Right ventricle myocardium inferior (tissue), 1 donor: Measurements from ENCODE around the gene CCDC88B. TPM values are rescaled to one million over a fixed set of nuclear protein-coding genes. Genes with fewer than 3 reads are reported as not detected.
A peak's percentile ranks its signal among the peaks of the same experiment; 100 is the strongest.

Source experiments
- ATAC-seq: fragments of 200-7000 bp; cut with Tn5 transposase; one replicate; pipeline ENCODE4 v1.9.1; 2020; ENCODE audit warnings: mild to moderate bottlenecking, moderate library complexity
- DNase-seq: peaks from one replicate; pipeline ENCODE4 v3.0.0; 2021; ENCODE audit errors: missing footprints
- intact Hi-C: fragments of 100-400 bp; cut with DNase I; formaldehyde crosslinking; loops from one replicate; pipeline ENCODE4 v1.11.0; 2022
- total RNA-seq: library from RNA; stranded (reverse); fragmentation: NEBNext Ultra II Directional; extraction: Animal tissue kit (Norgen Biotek cat#: 25700); gene quantifications from one replicate; pipeline ENCODE4 v1.2.1, GENCODE V29; 2021
- donor health status: DM: no; HTN: yes; CAD: no; lungs with severe emphysema.

CCDC88B gene
- total RNA-seq, 1 donor from 2014 or later: 7.7 TPM

DNA sequence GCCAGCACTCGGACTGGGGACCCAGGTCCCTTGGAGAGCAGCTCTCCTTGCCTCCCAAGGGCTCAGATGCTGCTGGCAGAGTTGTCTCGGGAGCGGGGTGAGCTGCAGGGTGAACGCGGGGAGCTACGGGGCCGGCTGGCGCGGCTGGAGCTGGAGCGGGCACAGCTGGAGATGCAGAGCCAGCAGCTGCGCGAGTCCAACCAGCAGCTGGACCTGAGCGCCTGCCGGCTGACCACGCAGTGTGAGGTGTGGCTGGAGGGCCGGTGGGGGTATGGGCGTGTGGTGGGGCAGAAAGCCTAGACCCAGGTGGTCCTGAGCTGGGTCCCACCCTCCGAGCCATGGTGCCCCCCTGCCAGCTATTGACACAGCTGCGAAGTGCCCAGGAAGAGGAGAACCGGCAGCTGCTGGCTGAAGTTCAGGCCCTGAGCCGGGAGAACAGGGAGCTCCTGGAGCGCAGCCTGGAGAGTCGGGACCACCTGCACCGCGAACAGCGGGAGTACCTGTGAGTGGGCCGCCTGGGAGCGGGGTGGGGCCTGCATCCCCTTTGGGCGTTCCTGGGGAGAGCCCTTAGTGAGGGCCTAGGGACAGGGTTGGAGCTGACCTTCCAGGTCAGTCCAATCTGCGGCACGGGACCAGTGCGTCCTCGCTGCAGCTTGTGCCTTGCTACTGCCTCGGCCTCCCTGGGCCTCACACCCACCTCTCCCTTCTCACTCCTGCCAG lies 13.2 kb downstream of the CCDC88B start:
- no peak for DNase-seq
- intact Hi-C loops: no loop called here
- no peak for ATAC-seq

GRCh38 chr11:64353715-64354506 lies 13.9 kb downstream of the CCDC88B start:
- ATAC-seq: no peak
- no peak for DNase-seq
- intact Hi-C loops: no loop called here

DNA sequence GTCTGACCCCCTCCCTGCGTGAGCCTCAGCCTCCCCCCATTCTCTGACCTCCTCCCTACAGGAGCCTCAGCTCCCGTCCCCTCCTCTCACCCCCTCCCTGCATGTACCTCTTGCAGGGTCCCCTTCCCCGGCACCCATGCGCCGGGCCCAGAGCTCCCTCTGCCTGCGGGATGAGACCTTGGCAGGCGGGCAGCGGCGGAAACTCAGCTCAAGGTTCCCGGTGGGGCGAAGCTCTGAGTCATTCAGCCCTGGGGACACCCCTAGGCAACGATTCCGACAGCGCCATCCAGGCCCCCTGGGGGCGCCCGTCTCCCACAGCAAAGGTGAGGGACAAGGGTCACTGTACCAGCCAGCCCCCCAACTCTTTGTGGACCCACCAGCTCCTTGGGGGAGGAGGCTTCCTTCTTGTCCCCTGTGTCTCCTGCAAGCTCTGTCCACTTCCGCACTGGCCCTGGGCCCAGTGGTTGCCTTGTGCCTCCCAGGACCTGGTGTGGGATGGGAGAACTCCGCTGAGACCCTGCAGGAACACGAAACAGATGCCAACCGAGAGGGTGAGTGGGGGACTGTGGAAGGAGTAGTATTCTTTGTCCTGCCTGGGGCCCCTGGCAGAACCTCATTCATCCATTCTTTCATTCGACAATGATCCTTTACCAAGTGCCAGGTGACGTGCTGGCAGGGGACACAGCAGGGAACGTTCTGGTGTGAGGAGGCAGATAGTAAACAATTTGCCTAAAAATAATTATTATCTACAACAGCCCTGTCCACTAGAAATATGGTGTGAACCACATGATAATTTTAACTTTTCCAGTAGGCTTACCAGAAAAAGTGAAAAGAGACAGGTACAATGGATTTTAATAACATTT lies 15.3 kb downstream of the CCDC88B start:
- peak; percentile 54 for ATAC-seq
- intact Hi-C loops: loop anchor here (1.0 kb wide), 2 partner anchors 37 to 50 kb away; partner anchors contain the start of genes ESRRA and PRDX5
- peak; percentile 89 for DNase-seq

GRCh38 chr11:64356498-64357411 lies 16.8 kb downstream of the CCDC88B start:
- ATAC-seq (no peak), DNase-seq (no peak)
- intact Hi-C loops: no loop called here

GRCh38 chr11:64357446-64357845 lies 17.4 kb downstream of the CCDC88B start:
- intact Hi-C loops: no loop called here
- ATAC-seq (no peak), DNase-seq (no peak)

DNA sequence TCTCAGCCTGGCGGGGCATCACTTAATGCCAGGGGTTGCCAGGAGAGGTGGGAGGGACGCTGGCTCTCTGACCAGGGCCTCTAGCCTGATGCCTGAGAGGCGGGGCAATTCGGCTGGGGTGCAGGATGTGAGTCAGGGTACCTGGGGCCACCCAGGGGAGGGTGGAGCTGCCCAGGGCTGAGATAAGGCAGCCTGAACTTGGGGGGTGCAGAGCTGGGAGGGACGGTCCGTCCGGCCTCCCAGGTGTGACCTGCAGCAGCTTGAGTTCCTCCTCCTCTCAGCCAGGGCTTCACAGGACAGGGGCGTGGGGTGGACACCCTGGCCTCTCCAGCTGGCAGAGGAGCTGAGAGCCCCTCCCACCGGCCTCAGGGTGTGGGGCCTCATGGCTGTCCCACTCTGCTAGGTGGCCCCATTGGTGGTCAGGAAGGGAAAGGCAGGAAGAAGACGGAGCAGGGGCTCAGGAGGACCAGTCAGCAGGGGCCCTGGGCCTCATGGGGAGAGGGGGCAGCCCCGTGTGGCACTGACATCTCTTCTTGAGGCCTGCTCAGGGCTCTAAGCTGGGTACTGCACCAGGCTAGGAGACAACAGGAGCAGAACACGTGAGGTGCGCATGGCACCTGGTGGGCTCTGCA lies 18.0 kb downstream of the CCDC88B start:
- ATAC-seq (no peak), DNase-seq (no peak)
- intact Hi-C loops: no loop called here

DNA sequence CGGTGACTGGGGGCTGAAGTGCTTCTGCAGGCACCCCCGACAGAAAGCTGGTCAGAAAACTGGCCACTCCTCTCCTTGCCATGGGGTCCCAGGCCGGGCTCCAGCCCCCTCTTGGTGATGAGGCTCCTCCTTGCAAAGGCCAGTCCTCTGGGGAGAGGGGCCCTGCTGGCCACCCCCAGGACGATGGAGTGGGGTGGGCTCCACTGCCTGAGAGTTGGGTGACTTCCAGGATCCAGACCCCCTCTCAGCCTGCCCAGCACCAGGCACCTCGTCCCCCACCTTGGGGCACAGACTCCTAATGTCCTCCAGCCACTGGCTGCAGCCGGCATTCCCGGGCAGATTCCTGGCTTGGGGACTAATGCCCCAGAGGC lies 18.5 kb downstream of the CCDC88B start:
- DNase-seq (no peak), ATAC-seq (no peak)
- intact Hi-C loops: no loop called here

DNA sequence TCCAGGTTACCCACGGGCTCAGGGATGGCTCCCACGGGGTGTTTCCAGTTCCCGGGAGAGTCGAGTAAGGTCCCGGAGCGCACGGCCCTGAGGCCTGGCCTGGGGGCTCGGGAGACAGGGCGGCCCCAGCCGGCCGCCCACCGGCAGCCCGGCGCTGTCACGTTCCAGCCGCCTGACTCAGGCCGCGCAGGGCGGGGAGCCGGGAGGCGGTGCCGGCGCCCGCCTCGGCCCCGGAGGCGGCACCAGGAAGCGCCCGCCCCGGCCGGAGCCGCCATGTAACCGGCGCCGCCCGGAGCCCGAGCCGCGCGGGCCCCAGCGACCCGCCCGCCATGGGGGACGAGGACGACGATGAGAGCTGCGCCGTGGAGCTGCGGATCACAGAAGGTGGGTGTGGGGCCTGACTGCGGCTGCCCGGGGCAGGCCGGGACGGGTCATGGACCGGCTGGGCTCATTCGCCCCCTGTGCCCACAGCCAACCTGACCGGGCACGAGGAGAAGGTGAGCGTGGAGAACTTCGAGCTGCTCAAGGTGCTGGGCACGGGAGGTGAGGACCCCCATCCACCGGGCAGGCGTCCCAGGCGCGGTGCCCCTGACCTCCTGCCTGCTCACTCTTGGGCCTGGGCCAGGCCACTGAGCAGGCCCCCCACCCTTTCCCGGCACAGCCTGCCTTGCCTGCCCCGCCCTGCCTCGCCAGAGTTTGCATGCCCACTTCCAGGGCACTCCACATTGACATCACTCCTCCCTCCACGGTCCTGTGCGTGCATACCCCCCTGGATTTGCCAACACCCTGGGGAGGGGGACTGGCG lies 19.1 kb downstream of the CCDC88B start, which contains the start of gene RPS6KA4:
RPS6KA4 (plus strand) TSS at position 256 of the 805 bp plus-strand sequence; CDS start at position 330, 74 bp downstream.
- ATAC-seq: peak; percentile 83
- peak; percentile 75 for DNase-seq
- intact Hi-C loops: no loop called here

DNA sequence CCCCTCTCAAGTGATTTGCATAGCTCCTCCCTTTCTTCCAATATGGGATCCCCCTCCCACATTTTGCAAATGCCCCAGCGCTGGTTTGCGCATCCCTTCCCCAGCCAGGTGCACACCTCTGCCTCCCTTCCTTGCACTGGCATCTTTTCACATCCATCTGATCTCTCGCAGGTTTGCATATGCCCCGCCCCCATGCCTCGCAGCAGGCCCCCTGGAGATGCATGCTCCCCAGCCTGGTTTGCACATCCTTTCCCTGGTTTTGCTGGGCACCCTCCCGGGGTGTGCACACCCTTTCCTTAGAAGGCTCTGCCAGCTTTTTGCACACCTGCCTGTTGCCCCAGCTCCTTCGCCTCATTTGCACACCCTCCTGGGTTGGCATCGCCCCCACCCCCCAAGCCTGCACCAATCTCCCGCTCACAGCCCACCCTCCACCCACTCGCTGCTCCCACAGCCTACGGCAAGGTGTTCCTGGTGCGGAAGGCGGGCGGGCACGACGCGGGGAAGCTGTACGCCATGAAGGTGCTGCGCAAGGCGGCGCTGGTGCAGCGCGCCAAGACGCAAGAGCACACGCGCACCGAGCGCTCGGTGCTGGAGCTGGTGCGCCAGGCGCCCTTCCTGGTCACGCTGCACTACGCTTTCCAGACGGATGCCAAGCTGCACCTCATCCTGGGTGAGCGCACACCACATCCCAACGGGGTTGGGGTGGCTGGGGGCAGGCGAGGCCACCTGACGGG lies 19.9 kb downstream of the CCDC88B start:
- intact Hi-C loops: no loop called here
- ATAC-seq (no peak), DNase-seq (no peak)

DNA sequence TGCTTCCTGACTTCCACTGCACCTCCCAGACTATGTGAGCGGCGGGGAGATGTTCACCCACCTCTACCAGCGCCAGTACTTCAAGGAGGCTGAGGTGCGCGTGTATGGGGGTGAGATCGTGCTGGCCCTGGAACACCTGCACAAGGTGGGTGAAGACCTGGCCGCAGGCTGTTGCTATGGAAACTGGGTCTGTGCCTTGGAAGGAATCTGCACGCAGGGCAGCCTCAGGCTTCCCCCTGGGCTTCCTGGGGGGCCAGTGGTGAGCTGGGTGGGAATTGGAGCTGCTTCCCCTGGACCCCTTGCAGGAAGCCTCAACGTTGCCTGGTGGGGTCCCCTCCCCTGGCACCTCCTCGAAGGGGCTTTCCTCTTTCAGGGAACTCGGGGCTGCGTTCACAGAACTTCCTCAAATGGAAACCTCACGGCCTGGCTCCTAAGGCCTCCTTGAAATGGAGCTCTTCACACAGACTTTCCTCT lies 20.5 kb downstream of the CCDC88B start:
- ATAC-seq: no peak
- intact Hi-C loops: no loop called here
- no peak for DNase-seq

- intact Hi-C loops: no loop called here
- ATAC-seq (no peak), DNase-seq (no peak)
Measured at GRCh38 chr11:64361659-64362058, 21.7 kb downstream of the CCDC88B start.

GRCh38 chr11:64362339-64362738 lies 22.3 kb downstream of the CCDC88B start:
- ATAC-seq (no peak), DNase-seq (no peak)
- intact Hi-C loops: no loop called here

DNA sequence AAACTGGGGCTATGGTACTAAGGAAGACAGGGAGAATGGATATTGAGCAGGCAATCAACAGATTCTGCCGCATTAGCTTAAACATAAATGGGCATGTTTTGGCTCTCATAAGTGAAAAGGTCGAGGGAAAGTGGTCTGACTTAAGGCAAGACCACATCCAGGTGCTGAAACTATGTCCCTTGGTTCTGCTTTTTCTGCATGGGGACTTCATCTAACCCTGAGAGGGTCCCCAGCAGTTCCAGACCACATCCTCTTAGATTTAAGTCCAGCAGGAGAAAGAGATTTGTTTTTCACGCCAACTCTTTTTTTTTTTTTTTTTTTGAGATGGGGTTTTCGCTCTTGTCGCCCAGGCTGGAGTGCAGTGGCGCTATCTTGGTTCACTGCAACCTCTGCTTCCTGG lies 24.4 kb downstream of the CCDC88B start:
- DNase-seq (no peak), ATAC-seq (no peak)
- intact Hi-C loops: no loop called here

DNA sequence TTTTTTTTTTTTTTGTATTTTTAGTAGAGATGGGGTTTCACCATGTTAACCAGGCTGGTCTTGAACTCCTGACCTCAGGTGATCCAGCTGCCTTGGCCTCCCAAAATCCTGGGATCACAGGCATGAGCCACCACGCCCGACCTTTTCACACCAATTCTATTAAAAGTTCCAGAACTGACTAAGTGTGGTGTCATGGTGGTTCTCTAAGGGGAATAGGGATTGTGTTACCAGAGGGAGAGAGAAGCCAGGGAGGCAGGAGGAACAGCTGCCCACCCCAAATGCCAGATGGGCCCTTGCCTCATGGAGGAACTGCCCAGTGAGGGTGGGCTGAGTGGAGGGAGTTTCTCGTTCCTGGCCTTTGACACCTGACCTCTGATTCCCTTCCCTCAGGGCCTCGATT lies 24.9 kb downstream of the CCDC88B start:
- no peak for DNase-seq
- intact Hi-C loops: no loop called here
- no peak for ATAC-seq

DNA sequence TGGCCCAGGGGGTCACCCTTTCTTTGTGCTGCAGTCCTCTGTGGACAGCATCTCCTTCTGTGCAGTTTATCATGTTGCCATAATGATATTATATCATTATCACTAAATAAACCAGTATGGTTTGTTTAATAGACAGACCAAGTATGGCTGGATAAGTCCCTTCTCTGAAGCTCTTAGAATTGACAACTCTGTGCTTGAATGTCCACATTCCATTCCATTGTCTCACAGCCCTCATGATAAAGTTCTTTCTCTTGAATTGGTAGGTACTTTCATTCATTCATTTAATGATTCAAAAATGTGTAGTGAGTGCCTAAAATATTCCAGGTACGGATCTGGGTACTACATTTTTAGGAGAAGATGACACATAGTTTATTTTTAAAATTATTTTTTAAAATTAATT lies 26.7 kb downstream of the CCDC88B start:
- intact Hi-C loops: no loop called here
- no peak for DNase-seq
- no peak for ATAC-seq

DNA sequence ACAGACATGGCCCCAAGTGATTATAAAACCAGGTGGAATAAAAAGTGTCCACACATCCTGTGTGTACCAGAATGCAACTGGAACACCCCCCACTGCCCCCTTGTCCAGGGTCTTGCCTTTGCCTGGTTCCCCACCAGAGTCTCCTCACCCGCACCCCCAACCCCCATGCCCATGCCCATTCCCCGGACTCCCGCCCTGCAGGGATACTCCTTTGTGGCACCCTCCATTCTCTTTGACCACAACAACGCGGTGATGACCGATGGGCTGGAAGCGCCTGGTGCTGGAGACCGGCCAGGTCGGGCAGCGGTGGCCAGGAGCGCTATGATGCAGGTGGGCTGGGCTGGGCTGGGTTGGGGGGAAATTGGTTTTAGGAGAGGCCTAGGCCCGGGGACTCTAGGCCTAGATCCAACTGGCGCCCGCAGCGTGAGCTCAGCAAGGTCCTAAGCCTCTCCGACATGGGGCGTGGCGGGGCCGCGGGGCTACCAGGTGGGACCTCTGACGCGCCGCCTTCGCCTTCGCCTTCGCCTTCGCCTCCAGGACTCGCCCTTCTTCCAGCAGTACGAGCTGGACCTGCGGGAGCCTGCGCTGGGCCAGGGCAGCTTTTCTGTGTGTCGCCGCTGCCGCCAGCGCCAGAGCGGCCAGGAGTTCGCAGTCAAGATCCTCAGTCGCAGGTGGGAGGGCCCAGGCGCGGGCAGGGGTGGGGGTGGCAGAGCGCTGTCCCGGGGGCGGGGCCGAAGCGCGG lies 28.1 kb downstream of the CCDC88B start:
- ATAC-seq: no peak
- intact Hi-C loops: no loop called here

More for the DNA sequence above, 28.1 kb downstream of the CCDC88B start:
- no peak for DNase-seq
